Body of pancreas (tissue), 4 donors: ENCODE measurements around the gene AHCTF1.

Experiments used
- POLR2A ChIP-seq, 3 donors: fragments of 450-650 bp; IDR thresholded peaks; one replicate each; pipeline ENCODE4 v1.6.1; 2016; ENCODE audit warnings: antibody characterized with exemption in 3 of 3, mild to moderate bottlenecking in 2 of 3
- TF ChIP-seq, protein P1 (sequence below), 7 experiments: fragments of 450-650 bp in 4 of 7; fragments of 200-600 bp in 3 of 7; sonication (generic) in 3 of 7; IDR thresholded peaks; one replicate each; pipeline ENCODE4 v1.5.1; 2016 to 2019; ENCODE audit warnings: antibody characterized with exemption in 7 of 7

DNA sequence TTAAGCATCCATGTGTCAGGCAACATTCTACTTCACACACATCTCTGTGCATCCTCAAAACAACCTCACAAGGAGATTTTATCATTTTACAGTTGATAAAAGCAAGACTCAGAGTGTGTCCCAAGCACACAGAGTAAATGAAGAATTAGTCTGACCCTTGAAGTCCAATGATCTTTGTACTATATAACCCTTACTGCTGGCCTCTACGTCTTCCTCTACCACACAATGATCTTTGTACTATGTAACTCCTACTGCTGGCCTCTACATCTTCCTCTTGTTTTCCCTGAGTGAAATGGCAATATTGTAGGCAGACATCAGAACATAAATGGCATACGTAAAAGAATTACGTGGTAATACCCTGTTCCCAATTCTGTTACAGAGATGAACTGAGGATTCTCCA lies 55.3 kb downstream of the AHCTF1 start:
- TF ChIP-seq POLR2A (IDR thresholded peaks at IDR 0.05) = no peak
- TF ChIP-seq, protein P1, sequence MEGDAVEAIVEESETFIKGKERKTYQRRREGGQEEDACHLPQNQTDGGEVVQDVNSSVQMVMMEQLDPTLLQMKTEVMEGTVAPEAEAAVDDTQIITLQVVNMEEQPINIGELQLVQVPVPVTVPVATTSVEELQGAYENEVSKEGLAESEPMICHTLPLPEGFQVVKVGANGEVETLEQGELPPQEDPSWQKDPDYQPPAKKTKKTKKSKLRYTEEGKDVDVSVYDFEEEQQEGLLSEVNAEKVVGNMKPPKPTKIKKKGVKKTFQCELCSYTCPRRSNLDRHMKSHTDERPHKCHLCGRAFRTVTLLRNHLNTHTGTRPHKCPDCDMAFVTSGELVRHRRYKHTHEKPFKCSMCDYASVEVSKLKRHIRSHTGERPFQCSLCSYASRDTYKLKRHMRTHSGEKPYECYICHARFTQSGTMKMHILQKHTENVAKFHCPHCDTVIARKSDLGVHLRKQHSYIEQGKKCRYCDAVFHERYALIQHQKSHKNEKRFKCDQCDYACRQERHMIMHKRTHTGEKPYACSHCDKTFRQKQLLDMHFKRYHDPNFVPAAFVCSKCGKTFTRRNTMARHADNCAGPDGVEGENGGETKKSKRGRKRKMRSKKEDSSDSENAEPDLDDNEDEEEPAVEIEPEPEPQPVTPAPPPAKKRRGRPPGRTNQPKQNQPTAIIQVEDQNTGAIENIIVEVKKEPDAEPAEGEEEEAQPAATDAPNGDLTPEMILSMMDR (IDR thresholded peaks at IDR 0.05) = no peak
